Left hindlimb (tissue), 1 donor: ENCODE measurements around the gene RREB1.

Experiments
- DNase-seq: peaks from one replicate; pipeline ENCODE4 v3.0.0-alpha.2; 2018

The RREB1 gene

DNA sequence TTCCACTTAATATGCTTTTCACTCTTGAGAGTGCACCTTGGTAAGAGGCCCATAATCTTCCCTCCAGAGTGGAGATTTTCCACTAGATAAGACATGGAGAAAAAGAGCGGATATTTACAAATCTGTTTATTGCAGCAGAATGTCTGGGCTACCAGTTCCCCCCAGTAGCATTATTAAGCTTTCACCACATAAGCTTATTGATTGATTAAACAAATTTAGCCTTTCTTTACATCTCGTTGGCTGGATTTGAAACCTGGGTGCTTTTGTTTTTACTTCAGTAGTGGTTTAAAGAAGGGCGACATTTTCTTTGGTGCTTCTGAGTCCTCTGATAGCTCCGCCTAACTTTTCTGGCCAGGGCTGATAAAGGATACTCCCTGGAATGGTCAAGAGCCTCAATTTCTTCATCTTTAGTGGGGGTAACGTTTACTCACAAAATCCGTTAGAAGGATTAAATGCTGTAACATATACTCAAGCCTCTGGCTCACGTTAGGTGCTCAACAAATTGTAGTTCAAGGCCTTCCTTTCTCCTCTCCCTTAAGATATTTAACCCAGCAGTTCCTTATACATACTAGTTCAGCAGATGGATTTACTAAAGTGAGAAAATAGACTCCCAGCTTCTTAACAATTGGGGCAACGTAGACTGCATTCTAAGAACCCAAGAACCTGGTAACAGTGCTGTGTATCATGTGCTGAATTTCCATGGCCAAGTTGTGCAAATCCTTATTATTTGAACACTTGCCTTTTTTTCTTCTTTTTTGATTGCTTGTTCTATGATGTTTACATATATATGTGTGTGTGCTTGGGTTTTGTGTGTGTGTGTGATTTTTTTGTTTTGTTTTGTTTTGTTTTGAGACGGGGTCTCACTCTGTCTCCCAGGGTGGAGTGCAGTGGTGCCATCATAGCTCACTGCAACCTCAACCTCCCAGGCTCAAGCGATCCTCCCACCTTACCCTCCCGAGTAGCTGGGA lies 91.4 kb downstream of the RREB1 start:
- no peak for DNase-seq

DNA sequence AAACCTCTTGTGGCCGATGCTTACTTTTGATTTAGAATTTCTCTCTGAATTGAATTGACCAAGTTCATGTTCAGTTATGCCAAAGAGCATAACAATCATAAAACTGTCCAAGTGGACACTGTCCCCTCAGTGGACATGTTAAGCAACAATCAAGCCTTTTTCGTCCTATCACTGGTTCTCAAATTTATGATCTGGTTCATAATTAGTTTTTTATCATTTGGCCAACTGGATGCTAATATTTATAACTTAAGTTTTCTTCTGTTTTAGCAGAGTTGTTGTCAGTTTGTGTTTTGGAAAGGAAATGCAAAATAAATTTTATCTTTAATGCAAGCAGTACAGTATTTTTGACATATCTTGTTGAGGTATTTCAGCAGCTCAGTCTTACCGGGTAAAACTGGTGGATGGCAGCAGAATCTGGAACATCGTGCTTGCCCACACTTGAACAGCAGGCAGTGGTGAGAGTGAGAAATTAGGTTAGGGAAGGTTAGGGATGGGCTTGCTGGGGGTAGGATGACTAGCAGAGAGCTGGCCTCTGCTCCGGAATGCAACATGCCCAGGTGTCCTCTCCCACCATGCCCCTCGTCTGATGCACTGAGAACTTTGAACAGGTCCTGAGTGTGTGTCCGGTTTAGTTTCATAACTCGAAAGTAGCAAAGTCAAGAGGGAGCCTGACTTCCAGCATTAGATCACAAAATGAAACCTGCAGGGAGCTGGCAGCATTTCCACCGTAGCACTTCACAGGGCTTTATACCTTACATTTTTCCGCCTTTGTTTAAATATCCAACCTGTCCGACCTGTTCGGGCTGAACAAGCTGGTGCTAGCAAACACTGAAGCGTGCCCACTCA lies 93.1 kb downstream of the RREB1 start:
- DNase-seq, result no peak

DNA sequence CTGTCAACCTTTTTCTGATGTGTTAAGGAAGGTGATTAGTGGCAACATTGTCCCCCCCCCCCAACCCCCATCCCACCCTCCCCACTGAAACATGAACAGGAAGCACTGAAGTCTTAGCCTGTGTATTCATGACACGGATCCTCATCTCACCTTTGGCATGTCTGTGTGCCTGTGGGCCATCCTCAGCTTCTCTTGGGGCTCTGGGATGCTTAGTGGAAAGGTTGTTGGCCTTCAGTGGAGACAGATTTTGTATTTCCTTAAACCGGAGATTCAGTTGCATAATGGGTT lies 93.6 kb downstream of the RREB1 start:
- DNase-seq, result no peak

DNA sequence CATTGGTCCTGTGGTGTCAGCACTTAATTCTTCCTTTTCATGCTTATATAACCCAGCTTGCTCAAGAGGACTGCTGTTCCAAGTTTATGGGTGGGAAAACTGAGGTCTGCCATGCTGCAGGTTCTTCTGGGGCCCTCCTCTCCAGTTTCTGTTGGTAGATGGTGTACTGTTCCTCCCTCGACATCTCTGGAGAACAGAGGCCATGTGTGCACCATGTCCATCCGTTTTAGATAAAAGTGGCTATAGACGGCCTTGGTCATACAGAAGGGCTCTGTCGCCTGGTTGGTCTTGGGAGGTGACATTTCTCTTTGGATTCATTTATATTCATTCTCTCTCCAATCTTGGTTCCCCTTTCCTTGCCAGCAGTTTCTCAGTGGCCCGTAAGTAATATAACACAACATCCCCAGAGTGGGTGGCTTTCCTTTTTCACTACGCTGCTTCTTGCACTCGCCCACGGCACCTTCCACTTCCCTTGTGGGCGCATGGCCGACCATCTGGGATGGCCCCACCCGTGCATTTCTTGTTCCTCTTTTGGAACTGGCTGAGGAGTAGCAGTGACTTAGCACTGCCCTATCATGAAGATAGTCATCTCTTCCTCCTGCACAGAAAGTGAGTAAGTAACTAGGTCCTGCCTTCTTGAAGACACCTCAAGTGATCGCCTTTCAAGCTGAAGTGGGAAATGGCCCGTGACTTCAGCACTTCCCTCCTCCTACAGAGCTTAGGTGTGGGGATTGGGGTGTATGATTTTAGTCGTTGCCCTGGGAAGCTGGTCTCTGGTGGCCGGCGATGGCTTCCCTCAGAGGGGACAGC lies 94.2 kb downstream of the RREB1 start:
- no peak for DNase-seq

DNA sequence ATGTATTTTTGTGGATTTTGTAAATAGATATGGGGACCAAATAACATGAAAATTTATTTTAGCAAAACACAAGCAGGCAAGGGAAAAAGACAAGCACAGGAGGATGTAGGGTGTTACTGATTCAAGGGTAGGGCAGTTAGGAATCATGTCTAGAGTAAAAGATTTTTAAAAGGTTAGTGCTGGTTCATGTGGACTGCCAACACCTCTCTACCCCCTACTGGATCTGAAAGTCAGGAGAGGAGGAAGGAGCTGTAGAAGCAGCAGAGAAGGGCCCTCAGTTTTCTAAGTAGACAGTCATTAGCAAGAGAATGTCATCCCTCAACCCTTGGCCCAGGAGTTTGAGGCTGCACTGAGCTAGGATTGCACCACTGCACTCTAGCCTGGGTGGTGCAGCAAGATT lies 95.2 kb downstream of the RREB1 start:
- no peak for DNase-seq

DNA sequence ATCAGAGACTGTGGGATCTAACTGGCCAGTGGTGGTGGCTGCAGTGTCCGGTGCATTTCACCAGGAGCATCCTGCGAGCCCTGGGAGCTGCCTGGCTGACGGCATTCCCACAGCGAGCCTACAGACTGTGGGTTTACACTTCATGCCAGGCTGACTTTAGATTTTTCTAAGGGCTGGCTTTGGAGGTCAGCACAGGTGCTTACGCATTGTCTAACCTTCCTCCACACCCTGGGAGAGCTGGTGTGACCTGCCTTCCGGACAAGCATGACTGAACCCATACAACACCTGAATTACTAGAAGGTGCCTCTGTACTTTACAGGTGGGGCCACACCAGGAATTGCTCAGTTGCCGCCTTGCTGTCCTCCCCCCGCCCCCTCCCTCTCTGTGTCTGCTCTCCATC lies 96.2 kb downstream of the RREB1 start:
- no peak for DNase-seq

DNA sequence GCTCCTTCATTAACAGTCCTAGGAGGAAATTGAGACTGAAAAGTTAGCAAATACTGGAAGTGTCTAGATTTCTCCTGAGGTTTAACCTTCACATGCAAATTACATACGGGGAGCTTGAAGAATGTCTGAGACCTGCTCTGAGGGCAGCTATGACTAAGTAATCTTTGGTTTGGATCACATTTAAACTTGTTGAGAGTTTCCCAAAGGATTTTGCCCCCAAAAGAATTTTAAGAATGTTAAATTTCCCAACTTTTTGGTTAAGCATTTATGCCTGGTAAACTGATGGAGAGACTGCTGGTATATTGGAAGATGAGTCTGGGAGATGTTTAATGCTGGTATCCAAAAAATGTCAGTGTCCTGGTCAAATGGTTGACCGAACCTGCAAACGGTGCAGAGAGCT lies 97.0 kb downstream of the RREB1 start:
- no peak for DNase-seq

DNA sequence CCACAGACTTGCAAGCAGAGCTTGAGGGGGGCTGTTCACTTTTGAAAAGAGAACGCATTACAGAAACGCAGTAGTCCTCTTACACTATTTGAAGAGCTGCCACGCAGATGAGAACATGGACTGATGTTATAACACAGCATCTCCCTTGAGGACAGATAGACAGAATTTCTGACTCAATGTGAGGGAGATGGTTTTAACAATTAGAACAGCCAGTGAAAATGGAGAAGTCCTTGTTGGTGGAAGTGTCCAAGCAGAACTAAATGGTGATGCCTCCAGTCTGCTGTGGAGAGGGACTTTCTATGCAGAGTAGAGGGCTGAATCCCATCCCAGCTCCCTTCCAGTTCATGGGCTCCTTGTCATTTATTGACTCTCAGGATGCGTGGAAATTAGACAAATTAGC lies 100.0 kb downstream of the RREB1 start:
- no peak for DNase-seq

DNA sequence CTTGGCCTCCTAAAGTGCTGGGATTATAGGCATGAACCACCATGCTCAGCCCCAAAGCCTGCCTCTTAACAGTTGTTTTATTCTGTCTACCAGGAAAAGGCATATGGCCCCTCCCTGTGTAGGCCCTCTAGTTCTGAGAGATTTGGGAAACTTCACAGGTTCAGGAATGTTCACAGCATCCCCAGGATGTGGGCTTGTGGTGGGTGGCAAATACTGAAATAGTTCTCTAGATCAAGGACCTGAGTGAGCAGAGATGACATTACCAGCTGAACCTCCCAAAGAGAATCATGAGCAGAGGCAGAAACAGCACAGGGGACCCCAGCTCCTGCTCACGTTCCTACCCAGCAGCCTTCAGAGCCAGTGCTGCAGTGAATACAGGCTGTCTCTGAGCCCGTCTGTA lies 105.7 kb downstream of the RREB1 start:
- DNase-seq, result no peak

DNA sequence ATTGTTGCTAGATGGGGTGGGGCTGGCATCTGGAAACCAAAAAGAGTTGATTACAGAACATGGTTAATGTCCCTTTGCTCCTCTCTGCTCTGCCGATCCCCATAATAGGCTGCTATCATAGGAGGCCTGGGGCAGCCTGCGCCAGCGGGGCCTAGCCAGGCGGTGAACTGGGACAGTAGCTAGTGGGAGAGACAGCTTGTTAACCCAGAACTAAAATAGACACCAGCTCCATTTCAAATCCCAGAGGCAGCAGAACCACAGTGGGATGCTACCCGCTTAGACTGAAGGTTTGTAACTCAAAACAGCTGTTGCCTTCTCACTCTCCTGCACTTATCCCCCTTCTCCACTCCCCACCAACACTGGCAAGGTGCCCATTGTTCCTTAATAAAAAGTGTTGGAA lies 106.7 kb downstream of the RREB1 start:
- DNase-seq, result no peak

DNA sequence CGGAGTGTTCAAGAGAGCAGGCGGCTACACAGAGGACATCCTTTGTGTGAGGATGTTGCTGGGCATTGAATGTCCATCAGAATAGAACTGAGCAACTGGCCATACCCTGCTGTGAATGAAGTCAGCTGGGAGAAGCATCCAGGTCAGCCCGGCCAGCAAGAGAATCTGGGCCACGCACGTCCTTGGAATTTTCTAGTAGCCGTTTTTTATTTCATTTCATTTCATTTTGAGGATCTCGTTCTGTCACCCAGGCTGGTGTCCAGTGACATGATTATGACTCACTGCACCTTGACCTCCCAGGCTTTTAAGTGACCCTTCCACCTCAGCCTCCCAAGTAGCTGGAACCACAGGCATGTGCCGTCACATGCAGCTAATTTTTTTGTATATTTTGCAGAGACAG lies 107.4 kb downstream of the RREB1 start:
- DNase-seq, result no peak

DNA sequence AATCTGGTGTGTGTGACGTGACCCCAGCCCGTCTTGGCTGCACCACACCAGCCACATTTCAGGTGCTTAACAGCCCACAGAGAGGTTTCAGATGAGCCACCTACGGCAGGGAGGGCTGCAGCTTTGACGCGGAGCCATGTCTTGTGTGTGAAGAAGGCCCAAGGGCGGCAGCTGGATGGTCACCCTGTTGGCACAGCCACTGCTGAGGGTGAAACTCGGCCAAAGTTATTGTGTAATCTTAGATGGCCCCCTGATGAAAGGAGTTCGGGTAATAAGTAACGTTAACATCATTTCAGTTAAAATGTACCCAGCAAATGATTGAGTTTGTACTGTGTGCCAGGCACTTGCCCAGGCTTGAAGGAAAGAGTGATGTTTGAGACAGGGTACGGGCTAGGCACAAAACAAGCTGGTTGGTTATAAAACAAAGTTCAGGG lies 108.1 kb downstream of the RREB1 start:
- no peak for DNase-seq

DNA sequence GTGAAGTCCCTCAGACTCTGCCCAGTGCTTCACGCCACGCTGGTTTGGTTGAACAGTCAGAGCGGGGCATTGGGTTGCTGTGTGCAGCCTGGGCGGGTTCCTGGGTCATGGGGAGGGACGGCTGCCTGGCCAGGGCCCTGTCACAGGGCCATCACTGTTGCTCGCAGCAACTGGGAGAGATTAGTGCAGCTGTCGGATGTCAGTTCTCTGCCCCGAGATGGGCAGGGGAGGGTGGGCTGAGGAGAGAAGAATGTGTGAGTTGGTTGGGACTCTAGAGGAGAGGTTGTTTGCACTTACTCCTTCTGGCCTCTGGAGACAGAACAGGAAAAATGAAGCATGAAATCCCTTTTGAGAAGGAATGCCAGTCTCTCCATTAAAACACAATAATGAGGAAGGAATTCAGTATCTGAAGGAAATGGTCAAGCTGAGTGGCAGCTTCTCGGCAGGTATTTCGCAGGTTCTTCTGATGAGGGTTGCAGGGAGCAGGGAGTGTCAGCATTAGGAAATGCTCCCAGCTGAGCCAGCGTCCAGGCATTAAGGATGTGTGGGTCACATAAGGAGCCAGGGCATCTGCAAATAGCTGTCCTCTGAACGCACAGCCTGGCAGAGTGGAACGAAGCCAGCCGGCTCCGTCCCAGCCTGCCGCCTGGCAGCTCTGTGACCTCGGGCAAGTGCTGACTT lies 109.3 kb downstream of the RREB1 start:
- DNase-seq, result peak; percentile 77

DNA sequence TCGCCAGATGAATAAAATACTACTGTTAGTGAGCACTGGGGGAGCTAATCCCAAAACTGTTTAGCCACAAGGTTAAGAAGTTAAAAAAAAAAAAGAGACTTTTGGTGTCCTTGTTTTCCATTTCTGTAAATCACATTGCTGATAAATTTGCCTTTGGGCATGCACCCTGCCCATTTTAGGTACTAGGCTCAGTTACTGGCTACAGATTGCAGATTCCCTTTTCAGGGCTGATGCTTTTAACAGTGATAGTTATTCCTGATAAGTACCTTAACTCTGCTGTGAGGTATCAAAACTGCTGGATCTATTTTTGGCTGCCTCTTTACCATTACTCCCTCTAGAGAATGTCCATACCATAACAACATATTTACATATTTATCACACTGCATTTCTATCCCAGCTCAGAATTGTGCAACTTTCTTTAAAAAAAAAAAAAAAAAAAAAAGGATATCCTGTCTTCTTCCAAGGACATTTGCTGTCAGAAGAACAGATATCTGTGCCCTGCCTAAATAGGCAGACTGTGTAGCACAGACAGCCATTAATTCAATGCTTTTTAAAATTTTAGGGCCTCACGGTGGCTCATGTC lies 110.7 kb downstream of the RREB1 start:
- DNase-seq, result no peak

DNA sequence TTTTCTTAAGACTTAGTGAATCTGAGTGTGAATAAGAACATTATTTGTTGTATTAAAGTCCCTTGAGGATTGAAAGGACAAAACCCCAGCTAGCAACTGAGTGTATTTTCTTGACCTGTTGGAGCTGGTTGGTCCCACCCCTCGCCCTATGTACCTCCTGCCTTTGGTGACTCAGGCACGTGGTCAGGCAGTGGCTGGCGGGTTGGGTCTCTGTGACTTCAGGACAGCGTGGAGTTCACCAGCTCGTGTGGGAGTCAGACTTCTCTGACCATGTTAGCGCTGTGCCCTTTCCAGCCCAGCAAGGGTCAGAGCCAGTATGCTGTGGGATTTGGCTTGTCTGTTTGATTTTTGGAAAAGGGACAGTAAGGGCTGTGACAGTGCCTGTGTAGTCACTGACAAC lies 111.5 kb downstream of the RREB1 start:
- DNase-seq, result no peak

DNA sequence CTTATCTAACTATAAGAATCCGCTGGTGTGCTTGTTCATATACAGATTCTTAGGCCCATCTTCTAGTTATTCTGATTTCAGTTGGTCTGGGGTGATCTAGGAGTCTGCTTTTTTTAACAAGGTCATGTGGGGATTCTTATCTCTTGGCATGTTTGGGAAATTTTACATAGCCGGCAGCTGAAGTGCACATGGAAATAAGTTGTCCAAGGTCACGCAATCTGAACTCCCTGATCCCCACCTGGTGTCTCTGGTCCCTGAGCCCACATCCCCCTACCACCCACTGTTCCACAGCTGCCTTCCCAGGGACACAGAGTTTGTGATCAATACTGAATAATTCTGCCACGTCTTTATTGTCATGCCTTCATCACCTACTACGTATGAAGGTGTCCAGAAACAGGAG lies 114.4 kb downstream of the RREB1 start:
- DNase-seq, result no peak

DNA sequence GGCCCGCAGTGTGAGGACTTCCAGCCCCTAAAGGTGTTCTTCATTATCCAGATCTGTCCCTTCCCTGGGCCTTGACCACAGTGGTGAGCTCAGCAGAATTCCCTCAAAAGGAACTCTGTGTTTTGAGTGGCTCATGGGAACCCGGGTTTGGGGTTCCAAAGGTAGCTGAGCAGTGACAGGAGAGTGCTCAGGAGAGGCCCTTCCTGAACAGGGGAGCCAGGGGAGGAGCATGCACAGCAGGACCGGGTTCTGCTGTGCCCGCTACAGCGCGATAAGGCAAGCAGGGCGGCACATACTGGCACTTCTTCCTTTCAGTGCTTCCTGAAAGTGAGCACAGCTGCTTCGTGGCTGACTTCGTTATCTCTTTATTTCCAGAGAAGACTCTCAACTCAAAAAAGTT lies 117.0 kb downstream of the RREB1 start:
- no peak for DNase-seq

DNA sequence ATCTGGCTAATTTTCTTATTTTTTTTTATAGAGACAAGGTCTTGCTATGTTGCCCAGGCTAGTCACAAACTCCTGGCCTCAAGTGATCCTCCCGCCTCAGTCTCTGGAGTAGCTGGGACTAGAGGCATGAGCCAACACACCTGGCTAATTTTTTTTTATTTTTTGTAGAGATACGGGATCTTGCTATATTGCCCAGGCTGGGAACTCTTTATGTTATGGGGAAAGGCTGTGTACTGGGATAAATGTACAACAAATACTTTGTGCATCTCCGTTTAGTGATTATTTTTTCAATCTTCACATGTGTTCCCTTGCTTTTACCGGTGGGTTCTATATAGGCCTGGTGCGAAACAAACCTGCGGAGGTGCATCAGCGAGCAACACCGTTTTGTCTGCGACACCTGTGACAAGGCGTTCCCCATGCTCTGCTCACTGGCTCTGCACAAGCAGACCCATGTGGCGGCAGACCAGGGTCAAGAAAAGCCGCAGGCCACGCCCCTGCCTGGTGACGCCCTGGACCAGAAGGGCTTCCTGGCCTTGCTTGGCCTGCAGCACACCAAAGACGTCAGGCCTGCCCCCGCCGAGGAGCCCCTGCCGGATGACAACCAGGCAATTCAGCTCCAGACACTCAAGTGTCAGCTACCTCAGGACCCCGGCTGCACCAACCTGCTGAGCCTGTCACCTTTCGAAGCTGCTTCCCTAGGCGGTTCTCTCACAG lies 121.1 kb downstream of the RREB1 start:
- DNase-seq, result no peak

DNA sequence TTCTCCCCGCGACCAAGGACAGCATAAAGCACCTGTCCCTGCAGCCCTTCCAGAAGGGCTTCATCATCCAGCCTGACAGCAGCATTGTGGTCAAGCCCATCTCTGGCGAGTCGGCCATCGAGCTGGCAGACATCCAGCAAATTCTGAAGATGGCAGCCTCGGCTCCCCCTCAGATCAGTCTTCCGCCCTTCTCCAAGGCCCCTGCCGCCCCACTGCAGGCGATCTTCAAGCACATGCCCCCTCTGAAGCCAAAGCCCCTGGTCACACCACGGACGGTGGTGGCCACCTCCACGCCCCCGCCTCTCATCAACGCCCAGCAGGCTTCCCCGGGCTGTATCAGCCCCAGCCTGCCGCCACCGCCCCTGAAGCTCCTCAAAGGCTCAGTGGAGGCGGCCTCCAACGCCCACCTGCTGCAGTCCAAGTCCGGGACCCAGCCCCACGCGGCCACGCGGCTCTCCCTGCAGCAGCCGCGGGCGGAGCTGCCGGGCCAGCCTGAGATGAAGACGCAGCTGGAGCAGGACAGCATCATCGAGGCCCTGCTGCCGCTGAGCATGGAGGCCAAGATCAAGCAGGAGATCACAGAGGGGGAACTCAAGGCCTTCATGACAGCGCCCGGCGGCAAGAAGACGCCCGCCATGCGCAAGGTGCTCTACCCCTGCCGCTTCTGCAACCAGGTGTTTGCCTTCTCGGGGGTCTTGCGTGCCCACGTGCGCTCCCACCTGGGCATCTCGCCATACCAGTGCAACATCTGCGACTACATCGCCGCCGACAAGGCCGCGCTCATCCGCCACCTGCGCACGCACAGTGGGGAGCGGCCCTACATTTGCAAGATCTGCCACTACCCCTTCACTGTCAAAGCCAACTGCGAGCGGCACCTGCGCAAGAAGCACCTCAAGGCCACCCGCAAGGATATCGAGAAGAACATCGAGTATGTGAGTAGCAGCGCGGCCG lies 121.9 kb downstream of the RREB1 start:
- no peak for DNase-seq

DNA sequence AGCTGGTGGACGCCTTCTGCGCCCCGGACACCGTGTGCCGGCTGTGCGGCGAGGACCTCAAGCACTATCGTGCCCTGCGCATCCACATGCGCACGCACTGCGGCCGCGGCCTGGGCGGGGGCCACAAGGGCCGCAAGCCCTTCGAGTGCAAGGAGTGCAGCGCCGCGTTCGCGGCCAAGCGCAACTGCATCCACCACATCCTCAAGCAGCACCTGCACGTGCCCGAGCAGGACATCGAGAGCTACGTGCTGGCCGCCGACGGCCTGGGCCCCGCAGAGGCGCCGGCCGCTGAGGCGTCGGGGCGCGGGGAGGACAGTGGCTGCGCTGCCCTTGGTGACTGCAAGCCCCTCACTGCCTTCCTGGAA lies 122.5 kb downstream of the RREB1 start:
- no peak for DNase-seq
